ENCODE results near the gene GDI1. TPM values are rescaled to one million over a fixed set of nuclear protein-coding genes. Genes with fewer than 3 reads are reported as not detected.

The GDI1 gene
- total and polyA plus RNA-seq, 10 of the 15 experiments (the other 5 are each of a cell fraction or from before 2014, with no cell fraction given): 0.92 to 102 (median 49.6) TPM

- in situ Hi-C loops (cut with MboI): no loop called here
- no peak for ATAC-seq
- H3K4me3 ChIP-seq: no peak overlapping the region
Measured at GRCh38 chrX:154470434-154470833, 33.5 kb downstream of the GDI1 start.

More at GRCh38 chrX:154470434-154470833, 33.5 kb downstream of the GDI1 start:
- ChIA-PET RAD21 (ENCODE audit: unreplicated experiment) (no interaction called here), SMC1A (ENCODE audit: uncharacterized antibody, unreplicated experiment) (no interaction called here), CTCF (no interaction called here), POLR2A (interaction anchor here (0.5 kb wide), 1 partner anchor 18 kb away, joined by 4 read pairs; no protein-coding TSS in a partner anchor)
- no TSS peak for BruUV-seq (replicated peaks)
- TF ChIP-seq MEF2A (IDR thresholded peaks at IDR 0.05; ENCODE audit: insufficient read depth, low read depth, low read length): no peak
- no peak for TF ChIP-seq RCOR1 (conservative IDR thresholded peaks at IDR 0.05; ENCODE audit: low read depth, low read length)
- TF ChIP-seq ETV6 (conservative IDR thresholded peaks at IDR 0.05 in 1 of 2, IDR thresholded peaks at IDR 0.05 in 1 of 2; ENCODE audit: borderline replicate concordance in 1 of 2, low read depth in 1 of 2): no peak
- TF ChIP-seq HDAC6 (IDR thresholded peaks at IDR 0.05; ENCODE audit: unreplicated experiment): no peak
- no peak for TF ChIP-seq ZBED1 (IDR thresholded peaks at IDR 0.05; ENCODE audit: borderline replicate concordance)
- TF ChIP-seq CBX3 (IDR thresholded peaks at IDR 0.05; ENCODE audit: borderline replicate concordance, low read depth): no peak
- no peak for TF ChIP-seq ZBTB4 (CRISPR knock-in tag; IDR thresholded peaks at IDR 0.05)
- TF ChIP-seq RBBP5 (conservative IDR thresholded peaks at IDR 0.05): no peak
- no peak for TF ChIP-seq HDAC2 (IDR thresholded peaks at IDR 0.05)
- TF ChIP-seq PKNOX1 (IDR thresholded peaks at IDR 0.05): no peak
- TF ChIP-seq MYC (IDR thresholded peaks at IDR 0.05; ENCODE audit: insufficient read depth, insufficient read length, insufficient replicate concordance, low read length, severe bottlenecking): no peak
- no peak for TF ChIP-seq EGR1 (IDR thresholded peaks at IDR 0.05; ENCODE audit: borderline replicate concordance in 1 of 2, low read depth in 2 of 2, low read length in 2 of 2)
- Histone ChIP-seq H3K9me3 (replicated peaks; ENCODE audit: control insufficient read depth, insufficient read depth, low read length) (no peaks in the 10 kb centered on the region; the same call in 2 of the 3 replicates), H3K27ac (ENCODE audit: control insufficient read depth, insufficient read depth) (no peak overlapping the region), H2AFZ (ENCODE audit: control insufficient read depth, low read depth, low read length) (no peak overlapping the region), H3K27me3 (replicated peaks in 1 of 2; ENCODE audit: control insufficient read depth in 2 of 2, insufficient read depth in 2 of 2, low read length in 1 of 2) (no peaks in the 10 kb centered on the region), H3K4me2 (ENCODE audit: control insufficient read depth, insufficient read depth) (no peak overlapping the region), H4K20me1 (ENCODE audit: control insufficient read depth, insufficient read depth) (no peaks in the 10 kb centered on the region), H3K4me1 (ENCODE audit: control insufficient read depth, insufficient read depth, low read length) (no peaks in the 10 kb centered on the region), H3K79me2 (ENCODE audit: control insufficient read depth, insufficient read depth, low read length) (no peaks in the 10 kb centered on the region), H3K36me3 (ENCODE audit: control insufficient read depth in 2 of 2, insufficient read depth in 2 of 2, low read length in 1 of 2) (peaks cover 0 to 2% of the 10 kb centered on the region in 2 experiments; a peak in 3 of 4 replicates), H3K9ac (ENCODE audit: control insufficient read depth, insufficient read depth, low read length) (no peak overlapping the region)
- DNase-seq (ENCODE audit: low read depth, low spot score) (no peak), FAIRE-seq (no peak)
- intact Hi-C loops (cut with micrococcal nuclease; ENCODE audit: unreplicated experiment): no loop called here
- WGBS (ENCODE audit: insufficient coverage, insufficient replicate concordance, low lambda C conversion rate, missing lambda C conversion rate): 78% methylated on average over 14 of the region's 14 CpGs
